ENCODE data around the gene NFU1. TPM values are rescaled to one million over a fixed set of nuclear protein-coding genes. Genes with fewer than 3 reads are reported as not detected.

NFU1 gene
- total and polyA plus RNA-seq, 2 of the 13 experiments (the other 11 are each of a cell fraction or from before 2014, with no cell fraction given), result 39.1 to 84.0 TPM

- TF ChIP-seq, protein P1, sequence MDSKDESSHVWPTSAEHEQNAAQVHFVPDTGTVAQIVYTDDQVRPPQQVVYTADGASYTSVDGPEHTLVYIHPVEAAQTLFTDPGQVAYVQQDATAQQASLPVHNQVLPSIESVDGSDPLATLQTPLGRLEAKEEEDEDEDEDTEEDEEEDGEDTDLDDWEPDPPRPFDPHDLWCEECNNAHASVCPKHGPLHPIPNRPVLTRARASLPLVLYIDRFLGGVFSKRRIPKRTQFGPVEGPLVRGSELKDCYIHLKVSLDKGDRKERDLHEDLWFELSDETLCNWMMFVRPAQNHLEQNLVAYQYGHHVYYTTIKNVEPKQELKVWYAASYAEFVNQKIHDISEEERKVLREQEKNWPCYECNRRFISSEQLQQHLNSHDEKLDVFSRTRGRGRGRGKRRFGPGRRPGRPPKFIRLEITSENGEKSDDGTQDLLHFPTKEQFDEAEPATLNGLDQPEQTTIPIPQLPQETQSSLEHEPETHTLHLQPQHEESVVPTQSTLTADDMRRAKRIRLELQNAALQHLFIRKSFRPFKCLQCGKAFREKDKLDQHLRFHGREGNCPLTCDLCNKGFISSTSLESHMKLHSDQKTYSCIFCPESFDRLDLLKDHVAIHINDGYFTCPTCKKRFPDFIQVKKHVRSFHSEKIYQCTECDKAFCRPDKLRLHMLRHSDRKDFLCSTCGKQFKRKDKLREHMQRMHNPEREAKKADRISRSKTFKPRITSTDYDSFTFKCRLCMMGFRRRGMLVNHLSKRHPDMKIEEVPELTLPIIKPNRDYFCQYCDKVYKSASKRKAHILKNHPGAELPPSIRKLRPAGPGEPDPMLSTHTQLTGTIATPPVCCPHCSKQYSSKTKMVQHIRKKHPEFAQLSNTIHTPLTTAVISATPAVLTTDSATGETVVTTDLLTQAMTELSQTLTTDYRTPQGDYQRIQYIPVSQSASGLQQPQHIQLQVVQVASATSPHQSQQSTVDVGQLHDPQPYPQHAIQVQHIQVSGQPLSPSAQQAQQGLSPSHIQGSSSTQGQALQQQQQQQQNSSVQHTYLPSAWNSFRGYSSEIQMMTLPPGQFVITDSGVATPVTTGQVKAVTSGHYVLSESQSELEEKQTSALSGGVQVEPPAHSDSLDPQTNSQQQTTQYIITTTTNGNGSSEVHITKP (CRISPR knock-in tag; IDR thresholded peaks at IDR 0.05; ENCODE audit: low read depth), result peak; percentile 71; the same call in 1 of the 2 replicates
- TF ChIP-seq ZNF234 (CRISPR knock-in tag; conservative IDR thresholded peaks at IDR 0.05) (no peak), HNRNPL (IDR thresholded peaks at IDR 0.05; ENCODE audit: low read depth, low read length) (no peak), ARNTL (CRISPR knock-in tag; IDR thresholded peaks at IDR 0.05) (peak; percentile 55), MATR3 (CRISPR knock-in tag; IDR thresholded peaks at IDR 0.05) (no peak), ZNF597 (CRISPR knock-in tag; IDR thresholded peaks at IDR 0.05) (no peak), XRCC5 (optimal IDR thresholded peaks at IDR 0.05; ENCODE audit: low read length) (peak; percentile 98), SALL1 (CRISPR knock-in tag; IDR thresholded peaks at IDR 0.05) (peak; percentile 85), TP53 (CRISPR knock-in tag; conservative IDR thresholded peaks at IDR 0.05) (0 out of 2 replicates have a peak, but pooled peaks have one; percentile 61), ZFP62 (CRISPR knock-in tag; IDR thresholded peaks at IDR 0.05) (no peak), MXD3 (CRISPR knock-in tag; IDR thresholded peaks at IDR 0.05) (peak; percentile 71; the same call in 1 of the 2 replicates), LBX2 (CRISPR knock-in tag; IDR thresholded peaks at IDR 0.05; ENCODE audit: borderline replicate concordance) (no peak; the same call in 1 of the 2 replicates), SMAD1 (CRISPR knock-in tag; IDR thresholded peaks at IDR 0.05; ENCODE audit: borderline replicate concordance, low read depth) (peak; percentile 78; the same call in 1 of the 2 replicates), NFRKB (IDR thresholded peaks at IDR 0.05) (peak; percentile 61; the same call in 1 of the 2 replicates), GFI1 (CRISPR knock-in tag; IDR thresholded peaks at IDR 0.05; ENCODE audit: borderline replicate concordance) (peak; percentile 34; the same call in 1 of the 2 replicates), RELA (CRISPR knock-in tag; IDR thresholded peaks at IDR 0.05) (0 out of 2 replicates have a peak, but pooled peaks have one; percentile 16)
- TF ChIP-seq, protein P2, sequence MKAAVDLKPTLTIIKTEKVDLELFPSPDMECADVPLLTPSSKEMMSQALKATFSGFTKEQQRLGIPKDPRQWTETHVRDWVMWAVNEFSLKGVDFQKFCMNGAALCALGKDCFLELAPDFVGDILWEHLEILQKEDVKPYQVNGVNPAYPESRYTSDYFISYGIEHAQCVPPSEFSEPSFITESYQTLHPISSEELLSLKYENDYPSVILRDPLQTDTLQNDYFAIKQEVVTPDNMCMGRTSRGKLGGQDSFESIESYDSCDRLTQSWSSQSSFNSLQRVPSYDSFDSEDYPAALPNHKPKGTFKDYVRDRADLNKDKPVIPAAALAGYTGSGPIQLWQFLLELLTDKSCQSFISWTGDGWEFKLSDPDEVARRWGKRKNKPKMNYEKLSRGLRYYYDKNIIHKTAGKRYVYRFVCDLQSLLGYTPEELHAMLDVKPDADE (CRISPR knock-in tag; IDR thresholded peaks at IDR 0.05), result no peak
- TF ChIP-seq, protein P3, sequence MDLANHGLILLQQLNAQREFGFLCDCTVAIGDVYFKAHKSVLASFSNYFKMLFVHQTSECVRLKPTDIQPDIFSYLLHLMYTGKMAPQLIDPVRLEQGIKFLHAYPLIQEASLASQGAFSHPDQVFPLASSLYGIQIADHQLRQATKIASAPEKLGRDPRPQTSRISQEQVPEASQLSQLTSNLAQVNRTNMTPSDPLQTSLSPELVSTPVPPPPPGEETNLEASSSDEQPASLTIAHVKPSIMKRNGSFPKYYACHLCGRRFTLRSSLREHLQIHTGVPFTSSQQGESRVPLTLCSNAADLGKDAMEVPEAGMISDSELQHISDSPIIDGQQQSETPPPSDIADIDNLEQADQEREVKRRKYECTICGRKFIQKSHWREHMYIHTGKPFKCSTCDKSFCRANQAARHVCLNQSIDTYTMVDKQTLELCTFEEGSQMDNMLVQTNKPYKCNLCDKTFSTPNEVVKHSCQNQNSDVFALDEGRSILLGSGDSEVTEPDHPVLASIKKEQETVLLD (CRISPR knock-in tag; IDR thresholded peaks at IDR 0.05; ENCODE audit: low read depth), result no peak
Observed at GRCh38 chr2:69436938-69437750, at the start of gene NFU1 (continued).

Measured in HepG2 (cell line).